ENCODE data around the gene MTMR8. TPM values are rescaled to one million over a fixed set of nuclear protein-coding genes. Genes with fewer than 3 reads are reported as not detected.

The MTMR8 gene
- total RNA-seq, 2 experiments from 2014 or later = 5.0 to 6.1 TPM

DNA sequence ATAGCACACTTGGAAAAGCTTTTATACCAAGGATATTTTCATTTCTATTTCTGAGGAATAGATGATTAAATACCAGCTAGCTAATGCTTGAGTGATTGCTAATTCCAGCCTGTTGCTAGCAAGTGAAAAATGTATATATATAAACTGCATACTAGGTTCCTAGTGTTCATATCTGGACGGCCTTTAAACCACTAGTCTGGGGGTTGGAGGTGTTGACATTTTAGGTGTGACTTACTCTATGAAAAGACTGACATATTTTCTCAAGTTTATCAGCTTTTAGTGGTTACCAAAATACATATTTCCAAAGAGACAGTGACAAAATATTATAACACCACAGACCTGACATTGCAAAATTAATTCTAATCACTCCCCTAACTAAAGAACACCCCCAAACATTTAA lies 44.7 kb downstream of the MTMR8 start:
- Mint-ChIP-seq H3K27me3 (no peaks in the 10 kb centered on the region), H3K9me3 (no peaks in the 10 kb centered on the region), H3K4me1 (no peaks in the 10 kb centered on the region), H3K4me3 (no peak overlapping the region), H3K36me3 (peaks cover 18% of the 10 kb centered on the region), H3K27ac (no peak overlapping the region)
- DNase-seq = no peak

GRCh38 chrX:64350047-64350446 lies 45.2 kb downstream of the MTMR8 start:
- Mint-ChIP-seq H3K36me3 (peaks cover 14% of the 10 kb centered on the region), H3K4me3 (no peak overlapping the region), H3K4me1 (no peaks in the 10 kb centered on the region), H3K27me3 (no peaks in the 10 kb centered on the region), H3K9me3 (no peaks in the 10 kb centered on the region), H3K27ac (no peak overlapping the region)
- no peak for DNase-seq

- Mint-ChIP-seq H3K27ac (no peak overlapping the region), H3K27me3 (no peaks in the 10 kb centered on the region), H3K36me3 (no peaks in the 10 kb centered on the region), H3K9me3 (no peaks in the 10 kb centered on the region), H3K4me1 (no peaks in the 10 kb centered on the region), H3K4me3 (no peak overlapping the region)
- DNase-seq = no peak
Observed at GRCh38 chrX:64342811-64343210, 52.4 kb downstream of the MTMR8 start.

DNA sequence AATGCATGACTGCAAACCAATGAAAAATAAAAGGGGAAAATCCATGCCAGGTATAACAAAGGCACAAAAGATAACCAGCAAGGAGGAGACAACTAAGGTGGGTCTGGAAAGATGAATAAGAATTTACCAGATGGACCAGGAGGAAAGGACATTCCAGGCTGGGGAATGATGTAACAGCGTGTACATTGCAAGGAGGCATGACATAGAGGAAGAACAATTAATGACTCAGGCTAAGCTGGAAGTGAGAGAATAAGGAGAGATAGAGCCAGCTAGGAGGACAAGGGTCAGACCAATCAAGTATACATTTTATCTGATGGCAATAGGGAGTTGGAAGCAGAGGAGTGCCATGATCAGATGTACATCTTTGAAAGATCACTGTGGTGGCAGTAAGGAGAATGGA lies 57.0 kb downstream of the MTMR8 start:
- Mint-ChIP-seq H3K27me3 (no peaks in the 10 kb centered on the region), H3K4me1 (no peaks in the 10 kb centered on the region), H3K36me3 (peaks cover 7% of the 10 kb centered on the region), H3K27ac (no peak overlapping the region), H3K4me3 (no peak overlapping the region), H3K9me3 (no peaks in the 10 kb centered on the region)
- DNase-seq = no peak

- H3K27ac Mint-ChIP-seq = no peak overlapping the region
- no peaks in the 10 kb centered on the region for H3K27me3 Mint-ChIP-seq
Observed at GRCh38 chrX:64334467-64334866, 60.8 kb downstream of the MTMR8 start.

DNA sequence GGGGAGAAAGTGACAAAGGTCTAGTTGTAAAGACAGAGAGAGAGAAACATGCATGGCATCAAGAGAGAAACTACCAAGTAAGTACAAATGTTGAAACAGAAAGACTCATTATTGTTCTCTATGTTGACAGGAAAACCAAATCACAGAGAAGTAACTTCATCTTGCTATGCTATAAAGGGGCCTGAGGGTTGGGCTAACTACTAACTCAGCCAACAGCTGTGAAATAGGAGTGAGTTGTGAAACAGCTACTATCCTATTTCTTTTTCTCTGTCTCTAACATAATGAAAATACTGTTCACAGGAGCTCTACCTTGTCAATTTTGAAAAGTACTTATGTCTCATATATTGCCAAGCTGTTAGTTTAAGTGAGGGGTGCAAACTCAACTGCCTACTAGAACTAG lies 65.0 kb downstream of the MTMR8 start:
- Mint-ChIP-seq H3K27me3 (no peaks in the 10 kb centered on the region), H3K4me1 (no peaks in the 10 kb centered on the region), H3K36me3 (peaks cover 47% of the 10 kb centered on the region), H3K27ac (no peak overlapping the region), H3K4me3 (no peak overlapping the region), H3K9me3 (peaks cover 2% of the 10 kb centered on the region)
- DNase-seq = no peak

More at GRCh38 chrX:64334467-64334866, 60.8 kb downstream of the MTMR8 start:
- H3K4me1 Mint-ChIP-seq = no peaks in the 10 kb centered on the region
- no peak for DNase-seq
- H3K4me3 Mint-ChIP-seq = no peak overlapping the region
- H3K9me3 Mint-ChIP-seq = no peaks in the 10 kb centered on the region
- peaks cover 23% of the 10 kb centered on the region for H3K36me3 Mint-ChIP-seq

DNA sequence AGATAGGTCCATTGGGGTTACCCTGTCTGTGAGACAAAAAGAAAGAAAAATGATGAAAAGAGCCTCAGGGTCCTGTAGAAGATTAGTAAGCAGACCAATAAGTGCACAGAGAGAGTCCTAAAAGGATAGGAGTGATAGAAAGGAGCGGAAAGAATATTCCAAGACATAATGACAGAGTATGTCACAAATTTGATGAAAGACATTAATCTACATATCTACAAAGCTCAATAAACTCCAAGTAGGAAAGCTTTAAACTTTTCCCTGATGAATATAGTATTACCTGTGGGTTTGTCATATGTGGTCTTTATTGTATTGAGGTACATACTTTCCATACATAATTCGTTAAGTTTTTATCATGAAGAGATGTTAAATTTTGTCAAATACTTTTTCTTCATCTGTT lies 73.7 kb downstream of the MTMR8 start:
- no peak for DNase-seq
- Mint-ChIP-seq H3K27me3 (no peaks in the 10 kb centered on the region), H3K4me3 (no peak overlapping the region), H3K36me3 (peaks cover 75% of the 10 kb centered on the region), H3K9me3 (peaks cover 6% of the 10 kb centered on the region), H3K4me1 (no peaks in the 10 kb centered on the region), H3K27ac (no peak overlapping the region)

DNA sequence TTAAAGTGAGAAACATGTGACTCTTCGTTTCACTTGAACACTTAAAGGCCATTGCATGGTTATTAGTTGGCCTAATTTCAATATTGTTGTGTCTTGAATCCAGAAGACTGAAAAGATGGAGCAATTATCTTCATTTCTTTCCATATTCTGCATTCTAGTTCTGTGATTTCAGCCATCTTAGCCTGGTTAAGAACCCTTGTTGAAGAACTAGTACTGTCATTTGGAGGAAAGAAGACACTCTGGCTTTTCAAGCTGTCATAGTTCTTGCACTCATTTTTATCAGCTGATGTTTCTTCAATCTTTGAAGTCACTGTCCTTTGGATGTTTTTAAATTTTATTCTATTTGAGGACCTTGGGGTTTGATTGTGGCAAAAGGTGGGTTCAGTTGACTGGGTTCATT lies 81.6 kb downstream of the MTMR8 start:
- no peaks in the 10 kb centered on the region for H3K27me3 Mint-ChIP-seq

DNA sequence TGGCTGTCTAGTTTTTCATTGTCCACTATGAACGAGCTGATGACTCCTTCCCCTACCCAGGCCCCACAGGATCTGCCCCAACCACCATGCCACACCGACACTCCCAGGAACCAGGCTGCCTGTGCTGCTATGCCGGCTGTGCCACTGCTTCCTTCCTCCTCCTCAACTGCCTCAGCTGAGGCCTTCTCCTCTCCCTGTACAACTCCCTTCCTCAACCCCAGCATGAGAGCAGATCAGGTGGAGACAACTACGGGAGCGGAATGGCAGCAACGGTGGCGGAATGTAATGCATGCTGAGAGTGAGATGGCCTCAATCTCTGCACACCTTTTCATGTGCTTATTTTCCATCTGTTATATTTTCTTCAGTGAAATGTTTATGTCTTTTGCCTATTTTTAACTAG lies 88.5 kb downstream of the MTMR8 start:
- H3K27ac Mint-ChIP-seq = no peak overlapping the region
- no peaks in the 10 kb centered on the region for H3K27me3 Mint-ChIP-seq
- no peaks in the 10 kb centered on the region for H3K4me1 Mint-ChIP-seq
- H3K36me3 Mint-ChIP-seq = peaks cover 18% of the 10 kb centered on the region
- no peak for DNase-seq
- peaks cover 9% of the 10 kb centered on the region for H3K9me3 Mint-ChIP-seq
- H3K4me3 Mint-ChIP-seq = no peak overlapping the region

More for the DNA sequence above, 81.6 kb downstream of the MTMR8 start:
- H3K36me3 Mint-ChIP-seq = peaks cover 19% of the 10 kb centered on the region
- no peak overlapping the region for H3K4me3 Mint-ChIP-seq
- no peaks in the 10 kb centered on the region for H3K4me1 Mint-ChIP-seq
- no peak overlapping the region for H3K27ac Mint-ChIP-seq
- no peak for DNase-seq
- H3K9me3 Mint-ChIP-seq = peaks cover 13% of the 10 kb centered on the region

- H3K4me3 Mint-ChIP-seq = no peak overlapping the region
Observed at GRCh38 chrX:64291123-64291522, 104.1 kb downstream of the MTMR8 start.

GRCh38 chrX:64265265-64265664 lies 130.0 kb downstream of the MTMR8 start:
- peaks cover 2% of the 10 kb centered on the region for H3K9me3 Mint-ChIP-seq
- H3K36me3 Mint-ChIP-seq = peaks cover 34% of the 10 kb centered on the region
- DNase-seq = no peak
- H3K4me3 Mint-ChIP-seq = no peak overlapping the region
- no peaks in the 10 kb centered on the region for H3K27me3 Mint-ChIP-seq
- no peaks in the 10 kb centered on the region for H3K4me1 Mint-ChIP-seq
- H3K27ac Mint-ChIP-seq = no peak overlapping the region

More at GRCh38 chrX:64291123-64291522, 104.1 kb downstream of the MTMR8 start:
- Mint-ChIP-seq H3K27me3 (no peaks in the 10 kb centered on the region), H3K27ac (no peak overlapping the region), H3K4me1 (no peaks in the 10 kb centered on the region), H3K9me3 (peaks cover 10% of the 10 kb centered on the region), H3K36me3 (peaks cover 19% of the 10 kb centered on the region)
- no peak for DNase-seq

GRCh38 chrX:64230123-64230970 lies 164.9 kb downstream of the MTMR8 start, which contains the start of gene ASB12:
ASB12 (minus strand) TSS chrX:64230607; CDS start chrX:64225650, 4,957 bp downstream.
- H3K36me3 Mint-ChIP-seq = no peaks in the 10 kb centered on the region
- no peaks in the 10 kb centered on the region for H3K4me1 Mint-ChIP-seq
- H3K4me3 Mint-ChIP-seq = no peak within 1 kb of the TSS
- H3K27ac Mint-ChIP-seq = no peak within 1 kb of the TSS
- DNase-seq = no peak
- H3K27me3 Mint-ChIP-seq = no peaks in the 10 kb centered on the region
- no peaks in the 10 kb centered on the region for H3K9me3 Mint-ChIP-seq

DNA sequence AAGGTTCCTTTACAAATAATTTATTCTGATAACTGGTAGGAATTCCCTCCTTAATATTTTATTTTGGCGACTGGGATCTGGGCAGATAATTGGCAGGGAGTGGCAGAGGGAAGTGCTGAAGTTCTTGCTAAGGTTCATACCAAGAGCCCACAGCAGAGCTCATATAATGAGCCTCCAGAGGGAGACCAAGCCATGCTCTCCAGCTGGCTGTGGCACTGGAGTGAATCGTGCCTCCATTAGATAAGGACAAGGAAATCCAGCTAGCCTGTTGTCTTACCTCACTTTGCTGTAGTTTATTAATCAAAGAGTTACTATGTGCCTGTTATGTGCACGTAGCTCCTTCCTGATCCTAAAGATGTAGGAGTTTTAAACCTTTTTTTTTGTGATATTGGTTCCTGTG lies 166.1 kb downstream of the MTMR8 start:
- H3K27me3 Mint-ChIP-seq = no peaks in the 10 kb centered on the region
- no peak for DNase-seq
- H3K9me3 Mint-ChIP-seq = no peaks in the 10 kb centered on the region
- H3K4me3 Mint-ChIP-seq = no peak overlapping the region
- H3K27ac Mint-ChIP-seq = no peak overlapping the region
- no peaks in the 10 kb centered on the region for H3K36me3 Mint-ChIP-seq
- no peaks in the 10 kb centered on the region for H3K4me1 Mint-ChIP-seq

All from activated naive CD8-positive, alpha-beta T cell treated with anti-CD3 and anti-CD28 coated beads for 36 hours (primary cell).